ENCODE results near the gene ARHGAP24. TPM values are rescaled to one million over a fixed set of nuclear protein-coding genes. Genes with fewer than 3 reads are reported as not detected.
A peak's percentile ranks its signal among the peaks of the same experiment; 100 is the strongest.

ARHGAP24 gene
- total and polyA plus RNA-seq, 8 donors: 10.5 to 34.7 (median 17.1) TPM

DNA sequence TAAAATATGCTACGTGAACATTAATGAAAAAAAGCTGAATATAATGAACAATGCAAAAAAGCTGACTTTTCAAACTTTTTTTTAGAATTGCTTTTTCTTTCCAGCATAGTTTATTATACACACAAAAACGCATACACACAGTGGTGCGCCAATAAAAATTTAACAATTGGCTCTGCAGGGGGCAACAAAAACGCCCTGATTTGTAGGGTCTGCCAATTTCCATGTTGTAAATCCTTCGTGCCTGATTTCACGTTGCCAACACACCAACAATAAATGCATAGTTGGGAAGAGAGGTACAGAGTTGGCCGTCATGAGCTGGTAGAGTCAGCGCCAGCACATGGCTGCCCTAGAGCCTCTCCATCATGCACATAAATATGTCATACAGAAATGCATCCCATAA lies 551.8 kb downstream of the ARHGAP24 start:
- intact Hi-C loops (cut with DNase I): no loop called here
- ATAC-seq: no peak
- H3K4me1 ChIP-seq: no peaks in the 10 kb centered on the region

DNA sequence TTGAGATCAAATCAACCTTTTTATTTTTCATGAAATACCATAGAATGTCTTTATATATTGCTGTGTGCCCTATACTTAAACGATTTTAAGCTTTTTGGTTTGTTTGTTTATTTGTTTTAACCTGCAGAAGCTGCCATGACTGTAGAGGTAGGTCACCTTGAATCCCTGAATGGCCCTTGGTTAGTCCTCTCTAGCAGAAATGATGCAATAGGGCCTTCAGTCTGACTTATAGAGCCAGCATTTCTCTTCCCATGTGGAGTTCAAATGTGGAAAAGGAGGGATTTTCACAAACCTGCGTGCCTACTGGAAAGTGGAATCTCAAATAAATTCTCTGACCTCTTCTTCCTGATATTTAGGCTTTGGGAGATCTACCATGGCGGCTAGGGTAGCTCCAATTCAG lies 557.0 kb downstream of the ARHGAP24 start:
- no peak overlapping the region for H3K4me3 ChIP-seq
- H3K27ac ChIP-seq: no peak overlapping the region
- intact Hi-C loops (cut with DNase I): no loop called here
- no peak for ATAC-seq
- DNase-seq: no peak
- TF ChIP-seq, protein P1, sequence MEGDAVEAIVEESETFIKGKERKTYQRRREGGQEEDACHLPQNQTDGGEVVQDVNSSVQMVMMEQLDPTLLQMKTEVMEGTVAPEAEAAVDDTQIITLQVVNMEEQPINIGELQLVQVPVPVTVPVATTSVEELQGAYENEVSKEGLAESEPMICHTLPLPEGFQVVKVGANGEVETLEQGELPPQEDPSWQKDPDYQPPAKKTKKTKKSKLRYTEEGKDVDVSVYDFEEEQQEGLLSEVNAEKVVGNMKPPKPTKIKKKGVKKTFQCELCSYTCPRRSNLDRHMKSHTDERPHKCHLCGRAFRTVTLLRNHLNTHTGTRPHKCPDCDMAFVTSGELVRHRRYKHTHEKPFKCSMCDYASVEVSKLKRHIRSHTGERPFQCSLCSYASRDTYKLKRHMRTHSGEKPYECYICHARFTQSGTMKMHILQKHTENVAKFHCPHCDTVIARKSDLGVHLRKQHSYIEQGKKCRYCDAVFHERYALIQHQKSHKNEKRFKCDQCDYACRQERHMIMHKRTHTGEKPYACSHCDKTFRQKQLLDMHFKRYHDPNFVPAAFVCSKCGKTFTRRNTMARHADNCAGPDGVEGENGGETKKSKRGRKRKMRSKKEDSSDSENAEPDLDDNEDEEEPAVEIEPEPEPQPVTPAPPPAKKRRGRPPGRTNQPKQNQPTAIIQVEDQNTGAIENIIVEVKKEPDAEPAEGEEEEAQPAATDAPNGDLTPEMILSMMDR (IDR thresholded peaks at IDR 0.05): no peak
- H3K4me1 ChIP-seq: no peaks in the 10 kb centered on the region
- 81% methylated on average over 3 of the region's 3 CpGs for WGBS, 2 donors
- no peaks in the 10 kb centered on the region for H3K36me3 ChIP-seq
- no peak for FAIRE-seq
- no peaks in the 10 kb centered on the region for H3K27me3 ChIP-seq
- H3K9me3 ChIP-seq: no peaks in the 10 kb centered on the region

More for the DNA sequence above, 551.8 kb downstream of the ARHGAP24 start:
- WGBS, 2 donors: 56 to 60% methylated on average over 8 of the region's 8 CpGs
- H3K36me3 ChIP-seq: no peaks in the 10 kb centered on the region
- no peak overlapping the region for H3K27ac ChIP-seq
- TF ChIP-seq, protein P1 (IDR thresholded peaks at IDR 0.05): no peak
- H3K4me3 ChIP-seq: no peak overlapping the region
- no peaks in the 10 kb centered on the region for H3K27me3 ChIP-seq
- no peak for DNase-seq
- no peak for FAIRE-seq
- no peaks in the 10 kb centered on the region for H3K9me3 ChIP-seq

DNA sequence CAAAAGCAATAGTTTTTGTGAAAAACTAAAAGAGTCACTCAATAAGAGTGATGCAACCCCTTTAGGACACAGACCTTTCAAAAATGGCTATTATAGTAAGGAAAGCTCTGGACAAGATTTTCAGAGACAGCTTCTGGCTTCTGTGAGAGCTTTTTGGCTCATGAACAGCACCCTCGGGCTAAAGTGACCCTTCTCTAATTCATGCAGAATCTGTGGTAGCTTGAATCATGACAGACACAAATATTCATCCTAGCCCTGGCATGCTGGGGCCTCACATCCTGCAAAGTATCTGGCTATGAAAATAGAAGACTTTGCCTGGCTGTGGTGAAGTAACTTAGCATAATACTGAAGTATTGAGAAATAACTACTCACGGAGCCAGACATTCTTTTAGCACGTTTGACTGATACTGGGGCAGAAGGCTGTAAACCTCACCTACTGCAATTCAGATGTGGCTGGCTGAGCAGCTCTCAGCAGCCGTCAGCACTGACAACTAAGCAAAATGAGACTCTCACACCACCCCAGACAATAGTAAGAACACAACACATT lies 557.6 kb downstream of the ARHGAP24 start:
- no peaks in the 10 kb centered on the region for H3K4me1 ChIP-seq
- H3K4me3 ChIP-seq: no peak overlapping the region
- 50 to 60% methylated on average over 4 of the region's 4 CpGs for WGBS, 2 donors
- DNase-seq (no peak), FAIRE-seq (no peak), ATAC-seq (peak in 3 of 4 donors; percentile 58 to 76 (median 62))
- no peaks in the 10 kb centered on the region for H3K27me3 ChIP-seq
- H3K36me3 ChIP-seq: no peaks in the 10 kb centered on the region
- intact Hi-C loops (cut with DNase I): no loop called here
- no peaks in the 10 kb centered on the region for H3K9me3 ChIP-seq
- peak overlapping the region in 2 of 4 donors; percentile 25 to 42 for H3K27ac ChIP-seq
- TF ChIP-seq, protein P1 (IDR thresholded peaks at IDR 0.05): no peak

DNA sequence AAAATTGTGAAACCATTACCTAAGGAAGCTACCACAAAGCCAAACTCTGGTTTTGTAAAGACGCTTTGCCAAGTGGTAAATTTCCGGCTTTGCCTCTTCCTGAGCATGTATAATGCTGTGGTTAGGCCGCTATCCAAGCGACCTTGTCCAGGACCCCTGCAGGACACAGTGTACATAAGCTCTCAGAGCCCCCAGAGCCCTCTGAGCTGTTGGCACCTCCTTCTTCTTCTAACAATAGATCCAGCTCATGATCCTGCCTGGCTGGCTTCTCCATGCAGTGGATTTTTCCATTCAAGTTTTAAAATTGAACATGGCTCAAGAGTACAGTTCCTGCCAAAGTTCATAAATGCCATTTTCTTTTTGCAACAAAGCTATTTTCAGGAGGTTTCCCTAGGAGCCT lies 558.2 kb downstream of the ARHGAP24 start:
- no peaks in the 10 kb centered on the region for H3K9me3 ChIP-seq
- ATAC-seq: peak in 3 of 4 donors; percentile 24 to 55 (median 43)
- peak overlapping the region in 2 of 4 donors; percentile 25 to 42 for H3K27ac ChIP-seq
- intact Hi-C loops (cut with DNase I): no loop called here
- DNase-seq: no peak
- no peaks in the 10 kb centered on the region for H3K36me3 ChIP-seq
- no peak for FAIRE-seq
- no peaks in the 10 kb centered on the region for H3K27me3 ChIP-seq
- WGBS, 2 donors: 74 to 78% methylated on average over 4 of the region's 4 CpGs
- no peak overlapping the region for H3K4me3 ChIP-seq
- H3K4me1 ChIP-seq: no peaks in the 10 kb centered on the region
- TF ChIP-seq, protein P1 (IDR thresholded peaks at IDR 0.05): no peak

DNA sequence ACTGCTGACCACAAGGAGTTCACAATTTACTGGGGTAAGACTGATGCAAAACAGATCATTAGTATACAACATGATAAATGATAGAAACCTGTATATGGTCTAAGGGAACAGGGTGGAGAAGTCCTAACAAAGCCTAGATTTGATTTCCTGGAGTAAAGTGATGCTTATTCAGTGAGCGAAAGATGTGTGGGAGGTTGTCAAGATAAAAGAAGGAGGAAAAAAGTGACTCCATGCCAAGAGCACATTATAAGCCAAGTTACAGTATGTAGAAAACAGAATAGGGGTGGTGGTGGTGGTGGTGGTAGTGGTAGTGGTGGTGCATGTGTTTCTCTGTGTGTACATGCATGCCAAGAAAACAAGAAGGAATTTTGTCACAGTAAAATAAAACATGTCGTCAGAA lies 559.7 kb downstream of the ARHGAP24 start:
- Histone ChIP-seq H3K9me3 (no peaks in the 10 kb centered on the region), H3K27ac (no peak overlapping the region), H3K36me3 (no peaks in the 10 kb centered on the region), H3K4me1 (no peaks in the 10 kb centered on the region), H3K4me3 (no peak overlapping the region), H3K27me3 (no peaks in the 10 kb centered on the region)
- ATAC-seq (no peak), FAIRE-seq (no peak), DNase-seq (no peak)
- TF ChIP-seq, protein P1 (IDR thresholded peaks at IDR 0.05): no peak
- 95 to 98% methylated on average over 2 of the region's 2 CpGs for WGBS, 2 donors
- intact Hi-C loops (cut with DNase I): no loop called here
